HG02623 (cell line): Measurements from ENCODE around the gene ELAVL1.

Source experiments
- ATAC-seq: cut with Tn5 transposase; IDR thresholded peaks from one replicate; pipeline ENCODE4 v1.9.1; 2021; ENCODE audit warnings: moderate library complexity; ENCODE audit not compliant: unreplicated experiment

Gene ELAVL1

GRCh38 chr19:7987114-7987768, 18.2 kb downstream of the ELAVL1 start:
- ATAC-seq = no peak

GRCh38 chr19:7986321-7987113, 18.9 kb downstream of the ELAVL1 start:
- ATAC-seq = no peak

GRCh38 chr19:7985481-7985911, 19.9 kb downstream of the ELAVL1 start:
- ATAC-seq = no peak

- ATAC-seq = no peak
These were observed 21.2 kb downstream of the ELAVL1 start for GRCh38 chr19:7983995-7984837.

GRCh38 chr19:7983286-7983950, 22.0 kb downstream of the ELAVL1 start:
- no peak for ATAC-seq

- ATAC-seq = no peak
These were observed 22.8 kb downstream of the ELAVL1 start for GRCh38 chr19:7982651-7983099.

GRCh38 chr19:7982103-7982502, 23.3 kb downstream of the ELAVL1 start:
- no peak for ATAC-seq

GRCh38 chr19:7981661-7982060, 23.8 kb downstream of the ELAVL1 start:
- no peak for ATAC-seq

- no peak for ATAC-seq
These were observed 24.2 kb downstream of the ELAVL1 start for GRCh38 chr19:7981199-7981598.

- ATAC-seq = no peak
These were observed 24.8 kb downstream of the ELAVL1 start for GRCh38 chr19:7980635-7981121.

GRCh38 chr19:7980168-7980567, 25.3 kb downstream of the ELAVL1 start:
- no peak for ATAC-seq

- no peak for ATAC-seq
These were observed 25.9 kb downstream of the ELAVL1 start for GRCh38 chr19:7979559-7979958.

- no peak for ATAC-seq
These were observed 26.4 kb downstream of the ELAVL1 start for GRCh38 chr19:7979011-7979410.

GRCh38 chr19:7978179-7978825, 27.1 kb downstream of the ELAVL1 start:
- no peak for ATAC-seq

GRCh38 chr19:7977723-7978040, 27.8 kb downstream of the ELAVL1 start:
- ATAC-seq = no peak

- no peak for ATAC-seq
These were observed 28.3 kb downstream of the ELAVL1 start for GRCh38 chr19:7977021-7977722.

- ATAC-seq = no peak
These were observed 29.0 kb downstream of the ELAVL1 start for GRCh38 chr19:7976461-7976860.

GRCh38 chr19:7975037-7975436, 30.4 kb downstream of the ELAVL1 start:
- ATAC-seq = no peak

GRCh38 chr19:7973883-7974282, 31.6 kb downstream of the ELAVL1 start:
- ATAC-seq = no peak
